ENCODE results near the gene SOX10. TPM values are rescaled to one million over a fixed set of nuclear protein-coding genes. Genes with fewer than 3 reads are reported as not detected.

SOX10 gene
- total and polyA plus RNA-seq, 9 of the 15 experiments (the other 6 are each of a cell fraction or from before 2014, with no cell fraction given) = not detected

GRCh38 chr22:37925330-37925729, 59.0 kb downstream of the SOX10 start (continued):
- TF ChIP-seq ZC3H4 (CRISPR knock-in tag; IDR thresholded peaks at IDR 0.05; ENCODE audit: borderline replicate concordance) (no peak), THRAP3 (IDR thresholded peaks at IDR 0.05; ENCODE audit: borderline replicate concordance) (no peak), TEAD4 (IDR thresholded peaks at IDR 0.05; ENCODE audit: low read length) (no peak), TEAD4 (CRISPR knock-in tag; IDR thresholded peaks at IDR 0.05; ENCODE audit: borderline replicate concordance) (no peak), MYC (IDR thresholded peaks at IDR 0.05; ENCODE audit: low read depth, low read length) (no peak), MYC (CRISPR knock-in tag; IDR thresholded peaks at IDR 0.05; ENCODE audit: borderline replicate concordance, low read depth) (no peak), ZNF134 (CRISPR knock-in tag; conservative IDR thresholded peaks at IDR 0.05) (no peak), MEF2D (tag; conservative IDR thresholded peaks at IDR 0.05; ENCODE audit: low read depth) (no peak), MBD1 (CRISPR knock-in tag; IDR thresholded peaks at IDR 0.05) (no peak), ZNF586 (CRISPR knock-in tag; conservative IDR thresholded peaks at IDR 0.05) (no peak), TFE3 (CRISPR knock-in tag; IDR thresholded peaks at IDR 0.05) (no peak)
